ENCODE measurements around the gene ELOVL5.

ELOVL5 gene

DNA sequence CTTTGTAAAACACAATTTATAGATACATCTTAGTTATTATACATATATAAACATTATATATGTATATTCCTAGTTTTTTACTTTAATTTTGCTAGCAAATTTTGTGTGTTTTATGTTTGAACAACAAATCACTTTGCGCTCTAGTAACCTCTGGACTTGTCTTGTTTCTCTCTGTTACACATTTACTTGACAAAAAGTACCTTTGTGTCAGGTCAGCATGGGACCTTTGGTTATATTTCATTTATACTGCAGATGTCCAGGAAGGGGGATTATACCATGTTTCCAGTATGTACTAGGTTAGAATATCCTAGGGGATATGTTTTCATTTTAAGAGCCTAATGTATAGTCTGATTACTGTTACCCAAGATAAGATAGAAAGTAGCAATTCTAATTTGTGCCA is 28.5 kb upstream of the ELOVL5 start:
- no peaks in the 10 kb centered on the region for H3K4me1 ChIP-seq (ENCODE audit: control insufficient read depth, insufficient read depth, low read length)
- H3K27me3 ChIP-seq (ENCODE audit: control insufficient read depth, insufficient read depth, low read length, poor library complexity, severe bottlenecking): no peaks in the 10 kb centered on the region
- no peak overlapping the region for H3K27ac ChIP-seq (ENCODE audit: insufficient read depth, low read depth, low read length, poor library complexity, severe bottlenecking)
- no peak overlapping the region for H3K4me3 ChIP-seq (ENCODE audit: insufficient read depth, low read depth, low read length)
- H3K36me3 ChIP-seq (ENCODE audit: control insufficient read depth, insufficient read depth, low read length): no peaks in the 10 kb centered on the region
- H3K9me3 ChIP-seq (ENCODE audit: control insufficient read depth, low read length): no peaks in the 10 kb centered on the region
- WGBS, 2 experiments: 100% methylated on average over 1 of the region's 1 CpG; no CpG with 5 or more reads in 1 of the 2 experiments

- no peak overlapping the region for H3K27ac ChIP-seq (ENCODE audit: insufficient read depth, low read depth, low read length, poor library complexity, severe bottlenecking)
- no peaks in the 10 kb centered on the region for H3K27me3 ChIP-seq (ENCODE audit: control insufficient read depth, insufficient read depth, low read length, poor library complexity, severe bottlenecking)
- H3K36me3 ChIP-seq (ENCODE audit: control insufficient read depth, insufficient read depth, low read length): no peaks in the 10 kb centered on the region
- WGBS, 2 experiments: 89 to 91% methylated on average over 5 of the region's 5 CpGs
- H3K9me3 ChIP-seq (ENCODE audit: control insufficient read depth, low read length): no peaks in the 10 kb centered on the region
- no peak overlapping the region for H3K4me3 ChIP-seq (ENCODE audit: insufficient read depth, low read depth, low read length)
- no peaks in the 10 kb centered on the region for H3K4me1 ChIP-seq (ENCODE audit: control insufficient read depth, insufficient read depth, low read length)
Measured at GRCh38 chr6:53376661-53377226, 28.0 kb upstream of the ELOVL5 start.

DNA sequence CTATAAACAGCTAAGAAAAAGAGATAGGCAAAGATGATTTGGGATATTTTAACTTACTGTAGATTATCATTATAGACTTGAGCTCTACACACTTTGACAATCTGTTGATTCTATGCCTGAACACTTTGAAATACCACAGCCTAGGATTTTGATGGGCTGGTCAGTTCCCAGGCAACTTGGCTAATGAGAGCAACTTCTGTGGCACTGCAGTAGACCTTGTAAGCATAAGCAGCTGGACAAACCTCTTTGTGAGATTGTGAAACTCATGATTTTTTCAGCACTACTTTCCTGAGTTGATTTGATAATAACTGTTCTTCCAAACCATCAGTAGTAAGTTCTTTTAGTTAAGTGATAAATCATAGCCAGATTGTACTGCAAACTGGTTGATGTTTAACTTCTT is 27.1 kb upstream of the ELOVL5 start:
- no peak overlapping the region for H3K27ac ChIP-seq (ENCODE audit: insufficient read depth, low read depth, low read length, poor library complexity, severe bottlenecking)
- no peaks in the 10 kb centered on the region for H3K9me3 ChIP-seq (ENCODE audit: control insufficient read depth, low read length)
- no peaks in the 10 kb centered on the region for H3K27me3 ChIP-seq (ENCODE audit: control insufficient read depth, insufficient read depth, low read length, poor library complexity, severe bottlenecking)
- H3K36me3 ChIP-seq (ENCODE audit: control insufficient read depth, insufficient read depth, low read length): no peaks in the 10 kb centered on the region
- H3K4me1 ChIP-seq (ENCODE audit: control insufficient read depth, insufficient read depth, low read length): no peaks in the 10 kb centered on the region
- H3K4me3 ChIP-seq (ENCODE audit: insufficient read depth, low read depth, low read length): no peak overlapping the region

- no peaks in the 10 kb centered on the region for H3K4me1 ChIP-seq (ENCODE audit: control insufficient read depth, insufficient read depth, low read length)
- H3K27ac ChIP-seq (ENCODE audit: insufficient read depth, low read depth, low read length, poor library complexity, severe bottlenecking): no peak overlapping the region
- H3K9me3 ChIP-seq (ENCODE audit: control insufficient read depth, low read length): no peaks in the 10 kb centered on the region
- H3K36me3 ChIP-seq (ENCODE audit: control insufficient read depth, insufficient read depth, low read length): no peaks in the 10 kb centered on the region
- no peaks in the 10 kb centered on the region for H3K27me3 ChIP-seq (ENCODE audit: control insufficient read depth, insufficient read depth, low read length, poor library complexity, severe bottlenecking)
- WGBS, 2 experiments: 95 to 97% methylated on average over 4 of the region's 4 CpGs
- no peak overlapping the region for H3K4me3 ChIP-seq (ENCODE audit: insufficient read depth, low read depth, low read length)
Measured at GRCh38 chr6:53373638-53374037, 24.9 kb upstream of the ELOVL5 start.

DNA sequence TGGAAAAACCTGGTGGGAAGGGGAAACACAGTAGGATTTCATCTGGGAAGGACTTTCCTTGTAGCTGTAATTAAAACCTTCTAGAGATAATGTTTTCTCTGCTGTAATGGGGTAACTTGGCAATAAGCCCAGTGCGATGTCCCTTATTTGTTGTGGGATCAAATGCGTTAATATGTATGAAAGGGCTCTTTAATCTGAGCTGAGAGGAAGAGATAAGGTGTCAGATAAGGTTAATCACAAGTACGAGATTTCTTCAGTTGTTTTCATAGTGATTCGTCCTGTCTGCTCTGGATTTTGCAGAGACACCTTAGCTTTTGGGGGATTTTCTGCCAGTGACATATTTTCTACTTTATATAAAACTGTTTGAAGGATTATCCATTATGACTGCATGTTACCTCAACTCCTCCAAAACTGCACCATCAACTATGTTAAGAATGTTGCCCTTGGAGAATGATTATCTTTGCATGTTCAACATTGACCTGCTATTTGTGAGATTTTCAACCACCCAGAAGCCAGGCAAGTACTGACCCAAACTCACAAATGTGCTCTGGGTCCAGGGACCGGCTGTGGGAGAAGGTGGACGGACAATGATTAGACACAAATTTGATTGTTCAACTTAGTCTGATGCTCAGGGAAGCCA is 21.2 kb upstream of the ELOVL5 start:
- Histone ChIP-seq H3K4me3 (ENCODE audit: insufficient read depth, low read depth, low read length) (no peak overlapping the region), H3K27me3 (ENCODE audit: control insufficient read depth, insufficient read depth, low read length, poor library complexity, severe bottlenecking) (no peaks in the 10 kb centered on the region), H3K36me3 (ENCODE audit: control insufficient read depth, insufficient read depth, low read length) (no peaks in the 10 kb centered on the region), H3K9me3 (ENCODE audit: control insufficient read depth, low read length) (no peaks in the 10 kb centered on the region), H3K4me1 (ENCODE audit: control insufficient read depth, insufficient read depth, low read length) (no peaks in the 10 kb centered on the region), H3K27ac (ENCODE audit: insufficient read depth, low read depth, low read length, poor library complexity, severe bottlenecking) (no peak overlapping the region)
- 91 to 94% methylated on average over 6 of the region's 6 CpGs for WGBS, 2 experiments

GRCh38 chr6:53369051-53369450 is 20.3 kb upstream of the ELOVL5 start:
- no peaks in the 10 kb centered on the region for H3K36me3 ChIP-seq (ENCODE audit: control insufficient read depth, insufficient read depth, low read length)
- no peaks in the 10 kb centered on the region for H3K9me3 ChIP-seq (ENCODE audit: control insufficient read depth, low read length)
- no peak overlapping the region for H3K4me3 ChIP-seq (ENCODE audit: insufficient read depth, low read depth, low read length)
- no peak overlapping the region for H3K27ac ChIP-seq (ENCODE audit: insufficient read depth, low read depth, low read length, poor library complexity, severe bottlenecking)
- WGBS, 2 experiments: 89 to 93% methylated on average over 2 of the region's 2 CpGs
- H3K27me3 ChIP-seq (ENCODE audit: control insufficient read depth, insufficient read depth, low read length, poor library complexity, severe bottlenecking): no peaks in the 10 kb centered on the region
- H3K4me1 ChIP-seq (ENCODE audit: control insufficient read depth, insufficient read depth, low read length): no peaks in the 10 kb centered on the region

DNA sequence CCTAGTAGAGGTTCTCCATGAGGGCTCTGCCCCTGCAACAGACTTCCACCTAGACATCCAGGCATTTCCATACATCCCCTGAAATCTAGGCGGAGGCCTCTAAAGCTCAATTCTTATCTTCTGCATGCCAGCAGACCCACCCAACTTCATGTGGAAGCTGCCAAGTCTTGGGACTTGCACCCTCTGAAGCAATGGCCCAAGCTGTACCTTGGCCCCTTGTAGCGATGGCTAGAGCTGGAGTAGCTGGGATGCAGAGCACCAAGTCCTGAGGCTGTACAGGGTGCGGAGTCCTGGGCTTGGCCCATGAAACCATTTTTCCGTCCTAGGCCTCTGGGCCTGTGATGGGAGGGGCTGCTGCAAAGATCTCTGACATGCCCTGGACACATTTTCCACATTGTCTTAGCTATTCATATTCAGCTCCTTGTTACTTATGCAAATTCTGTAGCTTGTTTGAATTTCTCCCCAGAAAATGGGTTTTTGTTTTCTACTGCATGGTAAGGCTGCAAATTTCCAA is 17.4 kb upstream of the ELOVL5 start:
- 89 to 95% methylated on average over 4 of the region's 4 CpGs for WGBS, 2 experiments
- Histone ChIP-seq H3K27me3 (ENCODE audit: control insufficient read depth, insufficient read depth, low read length, poor library complexity, severe bottlenecking) (no peaks in the 10 kb centered on the region), H3K4me1 (ENCODE audit: control insufficient read depth, insufficient read depth, low read length) (no peaks in the 10 kb centered on the region), H3K4me3 (ENCODE audit: insufficient read depth, low read depth, low read length) (no peak overlapping the region), H3K9me3 (ENCODE audit: control insufficient read depth, low read length) (no peaks in the 10 kb centered on the region), H3K27ac (ENCODE audit: insufficient read depth, low read depth, low read length, poor library complexity, severe bottlenecking) (no peak overlapping the region), H3K36me3 (ENCODE audit: control insufficient read depth, insufficient read depth, low read length) (no peaks in the 10 kb centered on the region)

GRCh38 chr6:53363341-53364079 is 14.8 kb upstream of the ELOVL5 start:
- 92 to 94% methylated on average over 37 of the region's 37 CpGs for WGBS, 2 experiments

GRCh38 chr6:53361549-53362031 is 12.8 kb upstream of the ELOVL5 start:
- Histone ChIP-seq H3K36me3 (ENCODE audit: control insufficient read depth, insufficient read depth, low read length) (no peaks in the 10 kb centered on the region), H3K27me3 (ENCODE audit: control insufficient read depth, insufficient read depth, low read length, poor library complexity, severe bottlenecking) (peaks cover 13% of the 10 kb centered on the region), H3K27ac (ENCODE audit: insufficient read depth, low read depth, low read length, poor library complexity, severe bottlenecking) (no peak overlapping the region), H3K9me3 (ENCODE audit: control insufficient read depth, low read length) (no peaks in the 10 kb centered on the region), H3K4me3 (ENCODE audit: insufficient read depth, low read depth, low read length) (no peak overlapping the region), H3K4me1 (ENCODE audit: control insufficient read depth, insufficient read depth, low read length) (peaks cover 11% of the 10 kb centered on the region)
- WGBS, 2 experiments: 79 to 86% methylated on average over 4 of the region's 4 CpGs

More at GRCh38 chr6:53363341-53364079, 14.8 kb upstream of the ELOVL5 start:
- Histone ChIP-seq H3K9me3 (ENCODE audit: control insufficient read depth, low read length) (no peaks in the 10 kb centered on the region), H3K36me3 (ENCODE audit: control insufficient read depth, insufficient read depth, low read length) (no peaks in the 10 kb centered on the region), H3K27me3 (ENCODE audit: control insufficient read depth, insufficient read depth, low read length, poor library complexity, severe bottlenecking) (no peaks in the 10 kb centered on the region), H3K4me1 (ENCODE audit: control insufficient read depth, insufficient read depth, low read length) (peaks cover 5% of the 10 kb centered on the region), H3K27ac (ENCODE audit: insufficient read depth, low read depth, low read length, poor library complexity, severe bottlenecking) (no peak overlapping the region), H3K4me3 (ENCODE audit: insufficient read depth, low read depth, low read length) (no peak overlapping the region)

Measured in ectodermal cell (in vitro differentiated cells).